H1 (cell line): ENCODE data around the gene SLC5A9. TPM values are rescaled to one million over a fixed set of nuclear protein-coding genes. Genes with fewer than 3 reads are reported as not detected.

Experiments used
- CTCF ChIA-PET: fragments of 300-600 bp; sonication (Branson Sonifier 250); formaldehyde crosslinking; loops from one replicate; lab custom pipeline; 2021; ENCODE audit not compliant: partially characterized antibody; lab: Charles Lee
- POLR2A ChIA-PET: fragments of 300-600 bp; sonication (Branson Sonifier 250); formaldehyde crosslinking; loops from one replicate; lab custom pipeline; 2021; ENCODE audit warnings: inconsistent platforms; ENCODE audit not compliant: partially characterized antibody; lab: Charles Lee
- DNase-seq, 2 experiments: peaks; one replicate each; pipeline versions ENCODE4 v3.0.0 to v3.0.0-alpha.2; 2010 to 2022; ENCODE audit warnings: low spot score in 2 of 2, low read depth in 1 of 2, mixed read lengths in 1 of 2
- FAIRE-seq: peaks from 2 replicates; lab custom pipeline; 2011; peaks lifted over from hg19 to GRCh38; lab: Jason Lieb, UNC
- H2AFZ ChIP-seq: 2 replicates; pipeline ENCODE4 v1.8.1; 2012; ENCODE audit warnings: low read length, inconsistent platforms
- H2AK5ac ChIP-seq: 2 replicates; pipeline ENCODE4 v1.6.1; 2013; ENCODE audit warnings: low read depth, low read length
- H2BK120ac ChIP-seq: replicated peaks from 2 replicates; pipeline ENCODE3; 2013; ENCODE audit warnings: low read depth, low read length, inconsistent platforms
- H2BK12ac ChIP-seq: 2 replicates; pipeline ENCODE4 v1.6.1; 2013; ENCODE audit warnings: low read depth, low read length
- H2BK15ac ChIP-seq: 2 replicates; pipeline ENCODE4 v1.6.1; 2013; ENCODE audit warnings: low read length
- H2BK20ac ChIP-seq: 2 replicates; pipeline ENCODE4 v1.6.1; 2013; ENCODE audit warnings: low read length
- H2BK5ac ChIP-seq: 2 replicates; pipeline ENCODE4 v1.6.1; 2013; ENCODE audit warnings: low read depth, low read length
- H3K14ac ChIP-seq: 2 replicates; pipeline ENCODE4 v1.6.1; 2013; ENCODE audit warnings: inconsistent platforms; ENCODE audit not compliant: insufficient read length
- H3K18ac ChIP-seq: 2 replicates; pipeline ENCODE4 v1.6.1; 2013; ENCODE audit warnings: low read length; ENCODE audit errors: extremely low read depth
- H3K23ac ChIP-seq: 2 replicates; pipeline ENCODE4 v1.6.1; 2013; ENCODE audit warnings: inconsistent platforms; ENCODE audit not compliant: insufficient read length
- H3K23me2 ChIP-seq: 2 replicates; pipeline ENCODE4 v1.6.1; 2013; ENCODE audit warnings: low read depth, low read length
- H3K27ac ChIP-seq: 2 replicates; pipeline ENCODE4 v1.6.1; 2011; ENCODE audit warnings: low read depth, low read length, inconsistent platforms
- H3K27me3 ChIP-seq, 4 experiments: replicated peaks in 1 of 4; 1 replicate in 1 of 4; 2 replicates in 3 of 4; pipeline versions ENCODE4 v1.6.1 to v1.8.1; 2011 to 2013; ENCODE audit warnings: low read length in 3 of 4, mild to moderate bottlenecking in 3 of 4, inconsistent platforms in 2 of 4, mixed read lengths in 2 of 4, moderate library complexity in 1 of 4; ENCODE audit not compliant: control insufficient read depth in 3 of 4, insufficient read depth in 3 of 4; ENCODE audit errors: extremely low read depth in 1 of 4
- H3K36me3 ChIP-seq, 4 experiments: 2 replicates each; pipeline versions ENCODE4 v1.6.1 to v1.8.1; 2011 to 2013; ENCODE audit warnings: mild to moderate bottlenecking in 4 of 4, low read length in 3 of 4, moderate library complexity in 2 of 4, control low read depth in 1 of 4, inconsistent platforms in 1 of 4; ENCODE audit not compliant: insufficient read depth in 4 of 4, control insufficient read depth in 2 of 4
- H3K4ac ChIP-seq: replicated peaks from 2 replicates; pipeline ENCODE3; 2013; ENCODE audit warnings: low read length, low read depth, mixed read lengths, inconsistent platforms; ENCODE audit not compliant: insufficient read length
- H3K4me1 ChIP-seq, 4 experiments: replicated peaks in 1 of 4; 1 replicate in 1 of 4; 2 replicates in 3 of 4; pipeline versions ENCODE4 v1.6.1 to v1.8.1; 2011 to 2013; ENCODE audit warnings: low read length in 3 of 4, inconsistent platforms in 2 of 4, mixed read lengths in 1 of 4; ENCODE audit not compliant: insufficient read depth in 4 of 4, control insufficient read depth in 3 of 4
- H3K4me2 ChIP-seq, 2 experiments: 2 replicates each; pipeline versions ENCODE4 v1.6.1 to v1.8.1; 2011 to 2013; ENCODE audit warnings: low read depth in 2 of 2, low read length in 2 of 2, control low read depth in 1 of 2, inconsistent platforms in 1 of 2, mild to moderate bottlenecking in 1 of 2; ENCODE audit not compliant: insufficient read depth in 1 of 2
- H3K4me3 ChIP-seq, 4 experiments: fragments of 200-600, 300-600 bp in 1 of 4; sonication (generic), shearing (Covaris generic), sonication (Bioruptor Twin) in 1 of 4; 2 replicates each; pipeline versions ENCODE4 v1.5.1 to v1.8.1; 2011 to 2016; ENCODE audit warnings: low read length in 4 of 4, low read depth in 3 of 4, control low read depth in 2 of 4, inconsistent platforms in 2 of 4, mild to moderate bottlenecking in 2 of 4, mixed read lengths in 1 of 4, moderate library complexity in 1 of 4; ENCODE audit not compliant: insufficient read depth in 2 of 4; ENCODE audit errors: extremely low read depth in 1 of 4
- H3K56ac ChIP-seq: replicated peaks from 2 replicates; pipeline ENCODE3; 2013; ENCODE audit warnings: low read depth, mild to moderate bottlenecking, mixed read lengths, low read length, inconsistent platforms; ENCODE audit not compliant: insufficient read length
- H3K79me1 ChIP-seq: 2 replicates; pipeline ENCODE4 v1.6.1; 2013; ENCODE audit warnings: low read depth, low read length, control low read depth
- H3K79me2 ChIP-seq, 2 experiments: 2 replicates each; pipeline versions ENCODE4 v1.6.1 to v1.8.1; 2012 to 2013; ENCODE audit warnings: low read length in 2 of 2, mild to moderate bottlenecking in 2 of 2, inconsistent platforms in 1 of 2; ENCODE audit not compliant: insufficient read depth in 2 of 2, control insufficient read depth in 1 of 2
- H3K9ac ChIP-seq, 4 experiments: replicated peaks in 1 of 4; 1 replicate in 1 of 4; 2 replicates in 3 of 4; pipeline versions ENCODE4 v1.6.1 to v1.8.1; 2011 to 2013; ENCODE audit warnings: low read depth in 3 of 4, low read length in 3 of 4, control low read depth in 2 of 4, mild to moderate bottlenecking in 2 of 4, moderate library complexity in 2 of 4, inconsistent platforms in 1 of 4; ENCODE audit errors: extremely low read depth in 1 of 4
- H3K9me3 ChIP-seq, 2 experiments: 2 replicates each; pipeline versions ENCODE4 v1.6.1 to v1.8.1; 2012 to 2013; ENCODE audit warnings: mild to moderate bottlenecking in 2 of 2, moderate library complexity in 2 of 2, control low read depth in 1 of 2, inconsistent platforms in 1 of 2, low read depth in 1 of 2, low read length in 1 of 2, mixed read lengths in 1 of 2; ENCODE audit not compliant: insufficient read depth in 2 of 2
- H4K20me1 ChIP-seq, 2 experiments: replicated peaks in 1 of 2; 2 replicates each; pipeline versions ENCODE3 to v1.8.1; 2011 to 2013; ENCODE audit warnings: inconsistent platforms in 2 of 2, low read length in 2 of 2, mild to moderate bottlenecking in 1 of 2; ENCODE audit not compliant: insufficient read depth in 2 of 2, control insufficient read depth in 1 of 2
- H4K5ac ChIP-seq: 2 replicates; pipeline ENCODE4 v1.6.1; 2013; ENCODE audit warnings: low read length, low read depth, mixed read lengths, inconsistent platforms; ENCODE audit not compliant: insufficient read length
- H4K8ac ChIP-seq: 2 replicates; pipeline ENCODE4 v1.8.0; 2013; ENCODE audit warnings: mild to moderate bottlenecking, moderate library complexity, low read length, inconsistent platforms; ENCODE audit not compliant: insufficient read depth; ENCODE audit errors: extremely low read depth
- H4K91ac ChIP-seq: replicated peaks from 2 replicates; pipeline ENCODE3; 2013; ENCODE audit warnings: low read length, mixed read lengths, inconsistent platforms; ENCODE audit not compliant: insufficient read length
- ATF2 ChIP-seq: IDR thresholded peaks from 2 replicates; pipeline ENCODE4 v1.6.1; 2012; ENCODE audit warnings: low read length, inconsistent platforms
- CEBPB ChIP-seq: IDR thresholded peaks from 2 replicates; pipeline ENCODE4 v1.6.1; 2012; ENCODE audit warnings: low read depth, low read length
- CHD1 ChIP-seq: IDR thresholded peaks from 2 replicates; pipeline ENCODE4 v1.6.1; 2012; ENCODE audit warnings: low read depth, low read length, improper control_type of control experiment
- CHD2 ChIP-seq: IDR thresholded peaks from 2 replicates; pipeline ENCODE4 v1.6.1; 2012; ENCODE audit warnings: low read length, improper control_type of control experiment
- E2F6 ChIP-seq: IDR thresholded peaks from 2 replicates; pipeline ENCODE4 v1.6.1; 2012; ENCODE audit warnings: inconsistent platforms
- FOSL1 ChIP-seq: IDR thresholded peaks from 2 replicates; pipeline ENCODE4 v1.6.1; 2011; ENCODE audit warnings: mild to moderate bottlenecking, low read depth, low read length, moderate library complexity; ENCODE audit not compliant: insufficient read depth
- GABPA ChIP-seq: IDR thresholded peaks from 2 replicates; pipeline ENCODE4 v1.6.1; 2011; ENCODE audit warnings: mild to moderate bottlenecking, low read length, moderate library complexity, borderline replicate concordance; ENCODE audit not compliant: insufficient read depth
- MAX ChIP-seq: IDR thresholded peaks from 2 replicates; pipeline ENCODE4 v1.6.1; 2012; ENCODE audit warnings: inconsistent platforms
- RXRA ChIP-seq: IDR thresholded peaks from 2 replicates; pipeline ENCODE4 v1.6.1; 2011; ENCODE audit warnings: low read depth, mild to moderate bottlenecking, low read length, moderate library complexity; ENCODE audit not compliant: insufficient read depth
- SAP30 ChIP-seq: fragments of 300-600 bp; sonication (generic); IDR thresholded peaks from 2 replicates; pipeline ENCODE4 v1.7.1; 2012; ENCODE audit warnings: low read length, moderate library complexity, mild to moderate bottlenecking, inconsistent platforms; ENCODE audit not compliant: insufficient read depth, insufficient replicate concordance
- SP1 ChIP-seq: IDR thresholded peaks from 2 replicates; pipeline ENCODE4 v1.6.1; 2011; ENCODE audit warnings: low read depth, low read length
- TCF12 ChIP-seq: IDR thresholded peaks from 2 replicates; pipeline ENCODE4 v1.6.1; 2011; ENCODE audit warnings: low read depth, mild to moderate bottlenecking, low read length
- WGBS, 2 experiments: shearing (Covaris generic) in 1 of 2; methylation state at CpG; one replicate each; pipeline versions ENCODE4 v1.1.6 to v1.1.7; 2013 to 2015; ENCODE audit warnings: low lambda C conversion rate in 2 of 2, mixed read lengths in 2 of 2, inconsistent platforms in 1 of 2, low coverage in 1 of 2, missing lambda C conversion rate in 1 of 2; ENCODE audit not compliant: insufficient replicate concordance in 2 of 2, insufficient coverage in 1 of 2, insufficient read length in 1 of 2; ENCODE audit errors: extremely low coverage in 1 of 2, missing lambda C conversion rate in 1 of 2; 5-methylcytosine and 5-hydroxymethylcytosine counted together
- polyA plus RNA-seq, 7 experiments: library from polyadenylated mRNA; depleted of rRNA in 3 of 7; stranded (reverse) in 5 of 7; unstranded in 2 of 7; fragments of >200 nt in 5 of 7; fragments of 200-250 nt in 2 of 7; gene quantifications; 1 replicate in 5 of 7; 2 replicates in 1 of 7; 4 replicates in 1 of 7; pipeline versions ENCODE4 v1.2.1 to v1.2.3, GENCODE V29; 2011 to 2013; ENCODE audit warnings: missing spikeins in 2 of 7, mixed read lengths in 2 of 7
- total RNA-seq: library from RNA; stranded (reverse); fragmentation: NEBNext Ultra II Directional; extraction: Animal tissue kit (Norgen Biotek cat#: 25700); gene quantifications from 2 replicates; pipeline ENCODE4 v1.2.1, GENCODE V29; 2021

The SLC5A9 gene
- total and polyA plus RNA-seq, 2 of the 8 experiments (the other 6 are each of a cell fraction or from before 2014, with no cell fraction given), result 0.03 TPM; not detected in 1

- H3K23me2 ChIP-seq, result no peaks in the 10 kb centered on the region
- no peak overlapping the region for H2BK15ac ChIP-seq
- H3K9ac ChIP-seq, result no peak overlapping the region
- H4K5ac ChIP-seq, result no peak overlapping the region
- H3K9me3 ChIP-seq, result peaks cover 9 to 13% of the 10 kb centered on the region in 2 experiments
- H2BK120ac ChIP-seq, result no peak overlapping the region
- H3K79me2 ChIP-seq, result no peaks in the 10 kb centered on the region
- 90% methylated on average over 2 of the region's 2 CpGs; no CpG with 5 or more reads in 1 of the 2 experiments for WGBS, 2 experiments
- H3K79me1 ChIP-seq, result no peaks in the 10 kb centered on the region
- no peaks in the 10 kb centered on the region for H3K4me1 ChIP-seq
- H2BK12ac ChIP-seq, result no peak overlapping the region
- no peaks in the 10 kb centered on the region for H3K27me3 ChIP-seq
- H3K23ac ChIP-seq, result no peak overlapping the region
- CTCF ChIA-PET, result interaction anchor here (1.4 to 1.6 kb wide), 3 partner anchors 16 to 73 kb away, joined by 3 to 6 read pairs (median 4); no protein-coding TSS in a partner anchor
- H4K91ac ChIP-seq, result no peak overlapping the region
- FAIRE-seq (no peak), DNase-seq (no peak)
- H3K14ac ChIP-seq, result no peak overlapping the region
- H4K8ac ChIP-seq, result no peak overlapping the region
- no peak overlapping the region for H3K4ac ChIP-seq
- no peak overlapping the region for H2BK5ac ChIP-seq
- no peak overlapping the region for H3K4me3 ChIP-seq
- H2BK20ac ChIP-seq, result no peak overlapping the region
- H2AK5ac ChIP-seq, result no peak overlapping the region
- no peak overlapping the region for H3K27ac ChIP-seq
- H3K4me2 ChIP-seq, result no peak overlapping the region
- no peak overlapping the region for H3K18ac ChIP-seq
- no peaks in the 10 kb centered on the region for H3K36me3 ChIP-seq
- POLR2A ChIA-PET, result no interaction called here
- H3K56ac ChIP-seq, result no peak overlapping the region
- H2AFZ ChIP-seq, result no peak overlapping the region
- H4K20me1 ChIP-seq, result no peaks in the 10 kb centered on the region
- no peak for TF ChIP-seq SP1
- TF ChIP-seq CHD2, result no peak
- no peak for TF ChIP-seq MAX
- no peak for TF ChIP-seq ATF2
- TF ChIP-seq SAP30, result no peak
- no peak for TF ChIP-seq FOSL1
- no peak for TF ChIP-seq TCF12
- TF ChIP-seq CHD1, result no peak
- no peak for TF ChIP-seq GABPA
- TF ChIP-seq RXRA, result no peak
- no peak for TF ChIP-seq E2F6
- no peak for TF ChIP-seq CEBPB
Observed at GRCh38 chr1:48182439-48182838, 40.1 kb upstream of the SLC5A9 start.
